IMR-90 (cell line): Measurements from ENCODE around the gene APPBP2. TPM values are rescaled to one million over a fixed set of nuclear protein-coding genes. Genes with fewer than 3 reads are reported as not detected.

Source experiments
- ATAC-seq: fragments of 200-7000 bp; cut with Tn5 transposase; 2 replicates; pipeline ENCODE4 v1.9.1; 2020; ENCODE audit warnings: low read depth, mild to moderate bottlenecking, moderate library complexity
- BruUV-seq: library from RNA; stranded (reverse); fragments of 400-500 nt; replicated peaks from 2 replicates; lab custom pipeline; 2021; lab: Mats Ljungman, UMichigan
- CTCF ChIA-PET: fragments of 300-600 bp; formaldehyde crosslinking; extraction: SDS; loops from one replicate; lab custom pipeline; 2021; ENCODE audit warnings: antibody characterized with exemption; lab: Yijun Ruan, JAX
- POLR2A ChIA-PET: fragments of 300-600 bp; sonication (Branson Sonifier 250); formaldehyde crosslinking; loops from one replicate; lab custom pipeline; 2022; ENCODE audit warnings: antibody characterized with exemption; ENCODE audit not compliant: unreplicated experiment; lab: Charles Lee
- DNase-seq: peaks from one replicate; pipeline ENCODE4 v3.0.0; 2013
- H2AFZ ChIP-seq: replicated peaks from 2 replicates; pipeline ENCODE3; 2013; ENCODE audit warnings: low read length, mild to moderate bottlenecking; ENCODE audit not compliant: poor library complexity
- H2AK5ac ChIP-seq: 2 replicates; pipeline ENCODE4 v1.6.1; 2013; ENCODE audit warnings: low read depth, low read length, inconsistent platforms
- H2AK9ac ChIP-seq: replicated peaks from 2 replicates; pipeline ENCODE3; 2013; ENCODE audit warnings: mild to moderate bottlenecking, low read depth, low read length, moderate library complexity; ENCODE audit not compliant: poor library complexity
- H2BK120ac ChIP-seq: 2 replicates; pipeline ENCODE4 v1.6.1; 2013; ENCODE audit warnings: low read depth, low read length, inconsistent platforms
- H2BK15ac ChIP-seq: 3 replicates; pipeline ENCODE4 v1.6.1; 2013; ENCODE audit warnings: low read depth, low read length, inconsistent platforms
- H2BK20ac ChIP-seq: 2 replicates; pipeline ENCODE4 v1.6.1; 2013; ENCODE audit warnings: low read depth, mild to moderate bottlenecking, inconsistent platforms, low read length, moderate library complexity
- H2BK5ac ChIP-seq: 2 replicates; pipeline ENCODE4 v1.6.1; 2013; ENCODE audit warnings: mild to moderate bottlenecking, low read depth, low read length, inconsistent platforms; ENCODE audit not compliant: poor library complexity, severe bottlenecking
- H3K14ac ChIP-seq: replicated peaks from 2 replicates; pipeline ENCODE4 v1.6.1; 2013; ENCODE audit warnings: low read depth, low read length, inconsistent platforms
- H3K18ac ChIP-seq: 2 replicates; pipeline ENCODE4 v1.6.1; 2013; ENCODE audit warnings: low read depth, low read length, control low read depth
- H3K23ac ChIP-seq: 2 replicates; pipeline ENCODE4 v1.6.1; 2013; ENCODE audit warnings: low read depth, low read length, inconsistent platforms
- H3K27ac ChIP-seq: 2 replicates; pipeline ENCODE4 v1.5.1; 2013; ENCODE audit warnings: mild to moderate bottlenecking, control low read depth, low read length; ENCODE audit not compliant: insufficient read depth
- H3K27me3 ChIP-seq: 2 replicates; pipeline ENCODE4 v1.6.1; 2013; ENCODE audit warnings: low read length; ENCODE audit not compliant: control insufficient read depth, insufficient read depth
- H3K36me3 ChIP-seq: 2 replicates; pipeline ENCODE4 v1.6.1; 2013; ENCODE audit warnings: low read length, mixed read lengths; ENCODE audit not compliant: control insufficient read depth, insufficient read depth
- H3K4ac ChIP-seq: 2 replicates; pipeline ENCODE4 v1.6.1; 2013; ENCODE audit warnings: low read depth, low read length, inconsistent platforms
- H3K4me1 ChIP-seq: 2 replicates; pipeline ENCODE4 v1.6.1; 2013; ENCODE audit warnings: low read length, mixed read lengths; ENCODE audit not compliant: control insufficient read depth, insufficient read depth
- H3K4me2 ChIP-seq: 2 replicates; pipeline ENCODE4 v1.6.1; 2013; ENCODE audit warnings: low read depth, mild to moderate bottlenecking, control low read depth, low read length, moderate library complexity
- H3K4me3 ChIP-seq: 2 replicates; pipeline ENCODE4 v1.5.1; 2013; ENCODE audit warnings: low read depth, mild to moderate bottlenecking, control low read depth, low read length, moderate library complexity; ENCODE audit not compliant: insufficient read depth
- H3K56ac ChIP-seq: 2 replicates; pipeline ENCODE4 v1.6.1; 2013; ENCODE audit warnings: low read length, inconsistent platforms; ENCODE audit not compliant: insufficient read depth; ENCODE audit errors: extremely low read depth
- H3K79me1 ChIP-seq, 2 experiments: 2 replicates each; pipeline ENCODE4 v1.6.1; 2013; ENCODE audit warnings: low read length in 2 of 2, inconsistent platforms in 1 of 2, low read depth in 1 of 2
- H3K9ac ChIP-seq: 2 replicates; pipeline ENCODE4 v1.6.1; 2013; ENCODE audit warnings: low read depth, low read length, control low read depth
- H3K9me1 ChIP-seq: 2 replicates; pipeline ENCODE4 v1.6.1; 2013; ENCODE audit warnings: low read length, inconsistent platforms; ENCODE audit not compliant: insufficient read depth
- H3K9me3 ChIP-seq: 2 replicates; pipeline ENCODE4 v1.6.1; 2013; ENCODE audit warnings: low read length; ENCODE audit not compliant: control insufficient read depth, insufficient read depth
- H4K20me1 ChIP-seq: 2 replicates; pipeline ENCODE4 v1.6.1; 2013; ENCODE audit warnings: low read length, inconsistent platforms; ENCODE audit not compliant: insufficient read depth
- H4K5ac ChIP-seq: 2 replicates; pipeline ENCODE4 v1.6.1; 2013; ENCODE audit warnings: mild to moderate bottlenecking, low read depth, low read length, control low read depth
- H4K8ac ChIP-seq, 2 experiments: 2 replicates each; pipeline ENCODE4 v1.6.1; 2013; ENCODE audit warnings: low read depth in 2 of 2, low read length in 2 of 2, control low read depth in 1 of 2, inconsistent platforms in 1 of 2
- H4K91ac ChIP-seq: 2 replicates; pipeline ENCODE4 v1.6.1; 2013; ENCODE audit warnings: low read depth, low read length, inconsistent platforms; ENCODE audit not compliant: insufficient read depth
- BHLHE40 ChIP-seq: fragments of 150-350 bp; IDR thresholded peaks from 2 replicates; pipeline ENCODE4 v1.6.1; 2016; ENCODE audit warnings: mild to moderate bottlenecking, low read depth, low read length
- CEBPB ChIP-seq: IDR thresholded peaks from 2 replicates; pipeline ENCODE4 v1.6.1; 2012; ENCODE audit warnings: low read depth, low read length, improper control_type of control experiment
- CHD1 ChIP-seq: IDR thresholded peaks from 2 replicates; pipeline ENCODE4 v1.6.1; 2012; ENCODE audit warnings: low read depth, low read length, improper control_type of control experiment
- FOS ChIP-seq: fragments of 150-350 bp; IDR thresholded peaks from 2 replicates; pipeline ENCODE4 v1.6.1; 2016; ENCODE audit warnings: low read depth, low read length
- MAZ ChIP-seq: IDR thresholded peaks from 2 replicates; pipeline ENCODE4 v1.6.1; 2012; ENCODE audit warnings: low read depth, mild to moderate bottlenecking, low read length, improper control_type of control experiment, moderate library complexity, borderline replicate concordance
- MXI1 ChIP-seq: IDR thresholded peaks from 2 replicates; pipeline ENCODE4 v1.6.1; 2012; ENCODE audit warnings: low read depth, mild to moderate bottlenecking, low read length, moderate library complexity, borderline replicate concordance
- NFE2L2 ChIP-seq: fragments of 150-350 bp; IDR thresholded peaks from 2 replicates; pipeline ENCODE4 v1.6.1; 2016; ENCODE audit warnings: low read depth, mild to moderate bottlenecking, low read length
- POLR2A ChIP-seq: IDR thresholded peaks from 2 replicates; pipeline ENCODE4 v1.6.1; 2012; ENCODE audit warnings: mild to moderate bottlenecking, low read depth, low read length
- RAD21 ChIP-seq: IDR thresholded peaks from 2 replicates; pipeline ENCODE4 v1.6.1; 2012; ENCODE audit warnings: low read length, improper control_type of control experiment
- RCOR1 ChIP-seq: IDR thresholded peaks from 2 replicates; pipeline ENCODE4 v1.6.1; 2012; ENCODE audit warnings: mild to moderate bottlenecking, low read length, improper control_type of control experiment; ENCODE audit not compliant: insufficient replicate concordance
- RFX5 ChIP-seq: IDR thresholded peaks from 2 replicates; pipeline ENCODE4 v1.8.0; 2012; ENCODE audit warnings: low read depth, mild to moderate bottlenecking, low read length, moderate library complexity
- SMC3 ChIP-seq: fragments of 150-350 bp; IDR thresholded peaks from 2 replicates; pipeline ENCODE4 v1.6.1; 2016; ENCODE audit warnings: low read depth, mild to moderate bottlenecking, antibody characterized with exemption, low read length, moderate library complexity
- WGBS, 2 experiments: methylation state at CpG; one replicate each; pipeline versions ENCODE4 v1.1.5 to v1.1.7; 2013; ENCODE audit warnings: missing lambda C conversion rate in 2 of 2; ENCODE audit not compliant: insufficient read length in 1 of 2; ENCODE audit errors: extremely low coverage in 2 of 2; 5-methylcytosine and 5-hydroxymethylcytosine counted together
- dilution Hi-C: fragments of 300-500 bp; cut with HindIII; formaldehyde crosslinking; loops from one replicate; pipeline ENCODE4 v1.14.3; 2018; ENCODE audit warnings: low sequenced_read_pairs; ENCODE audit not compliant: unreplicated experiment
- in situ Hi-C: fragments of 300-500 bp; cut with MboI; formaldehyde crosslinking; loops from 3 replicates; pipeline ENCODE4 v1.14.3; 2019; ENCODE audit warnings: low sequenced_read_pairs, inconsistent platforms, mixed read lengths
- intact Hi-C: fragments of 100-400 bp; cut with micrococcal nuclease; formaldehyde crosslinking; loops from 2 replicates; pipeline ENCODE4 v1.10.0; 2022
- polyA plus RNA-seq, 3 experiments: library from polyadenylated mRNA; depleted of rRNA; stranded (reverse); fragments of >200 nt; gene quantifications; 2 replicates each; pipeline ENCODE4 v1.2.3, GENCODE V29; 2012; ENCODE audit warnings: low replicate concordance in 1 of 3
- total RNA-seq: library from RNA; depleted of rRNA; stranded (reverse); fragments of >200 nt; gene quantifications from 2 replicates; pipeline ENCODE4 v1.2.3, GENCODE V29; 2012
- TF ChIP-seq, protein P1 (sequence below): fragments of 150-350 bp; IDR thresholded peaks from 2 replicates; pipeline ENCODE4 v1.6.1; 2017; ENCODE audit warnings: mild to moderate bottlenecking, antibody characterized with exemption, low read length, low read depth
- TF ChIP-seq, protein P2 (sequence below): fragments of 150-350 bp; IDR thresholded peaks from 2 replicates; pipeline ENCODE4 v1.6.1; 2016; ENCODE audit warnings: low read depth, mild to moderate bottlenecking, low read length, moderate library complexity, borderline replicate concordance
- TF ChIP-seq, protein P3 (sequence below): conservative IDR thresholded peaks from 2 replicates; pipeline ENCODE4 v1.5.1; 2012; ENCODE audit warnings: mild to moderate bottlenecking, low read depth, low read length, improper control_type of control experiment

The APPBP2 gene
- total and polyA plus RNA-seq, 2 of the 4 experiments (the other 2 are of a cell fraction): 12.3 to 93.9 TPM

DNA sequence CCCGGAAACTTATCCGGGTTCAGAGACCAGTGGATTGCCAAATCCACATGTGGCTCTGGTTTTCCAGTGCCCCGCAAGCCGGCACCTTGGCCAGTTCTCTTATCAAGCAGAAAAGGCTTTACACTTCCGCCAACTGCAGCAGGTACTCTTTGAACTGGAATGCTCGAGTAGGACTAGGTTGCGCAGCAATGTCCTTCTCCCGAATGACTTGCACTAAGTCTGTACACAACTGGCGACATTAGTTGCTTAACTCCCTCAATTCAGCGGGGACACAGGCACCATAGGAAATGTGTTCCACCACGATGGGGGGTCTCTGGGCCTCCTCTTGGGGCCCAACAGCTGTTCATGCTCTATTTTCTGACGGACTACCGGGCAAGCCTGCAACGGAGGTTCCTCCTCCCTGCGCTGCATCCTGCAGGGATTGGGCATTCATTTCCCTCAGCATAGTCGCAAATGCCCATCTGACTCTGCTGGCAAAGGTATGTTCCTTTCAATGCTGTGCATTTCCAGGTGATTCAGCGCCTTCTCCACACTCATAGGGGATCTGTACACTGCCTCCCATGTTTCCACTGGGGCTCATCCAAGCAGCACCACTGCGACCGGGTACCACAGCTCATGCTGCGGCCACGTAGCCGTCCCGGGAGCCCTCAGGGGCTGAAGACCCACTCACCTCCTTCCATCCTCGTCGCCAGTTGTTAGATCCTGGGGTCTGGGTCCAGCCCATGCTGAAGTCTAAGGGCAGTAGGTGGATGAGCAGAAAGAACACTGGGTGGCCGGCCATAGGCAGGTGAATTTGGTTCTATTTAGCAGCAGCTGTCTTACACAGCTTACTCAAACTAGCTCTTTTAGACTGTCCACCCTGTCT lies 34.2 kb upstream of the APPBP2 start:
- Histone ChIP-seq H2AK9ac (no peak overlapping the region), H2AK5ac (no peak overlapping the region), H4K8ac (no peak overlapping the region), H4K20me1 (no peaks in the 10 kb centered on the region), H3K9ac (no peak overlapping the region), H3K27ac (no peak overlapping the region), H2BK20ac (no peak overlapping the region), H3K36me3 (no peaks in the 10 kb centered on the region), H3K4me3 (no peak overlapping the region), H4K91ac (no peak overlapping the region), H3K79me1 (no peaks in the 10 kb centered on the region), H3K9me1 (0 out of 2 replicates have a peak, but pooled peaks cover 4% of the 10 kb centered on the region), H2BK5ac (no peak overlapping the region), H3K27me3 (no peaks in the 10 kb centered on the region), H3K4me1 (no peaks in the 10 kb centered on the region), H2BK15ac (no peak overlapping the region), H3K4ac (no peak overlapping the region), H3K9me3 (no peaks in the 10 kb centered on the region), H3K18ac (no peak overlapping the region), H3K4me2 (no peak overlapping the region), H4K5ac (no peak overlapping the region), H3K56ac (no peak overlapping the region), H3K23ac (no peak overlapping the region), H2BK120ac (no peak overlapping the region), H2AFZ (no peak overlapping the region), H3K14ac (no peak overlapping the region)
- in situ Hi-C loops: no loop called here
- ChIA-PET CTCF (no interaction called here), POLR2A (no interaction called here)
- no peak for DNase-seq
- dilution Hi-C loops: no loop called here
- intact Hi-C loops: no loop called here
- BruUV-seq: no TSS peak
- 82% methylated on average over 15 of the region's 26 CpGs; no CpG with 5 or more reads in 1 of the 2 experiments for WGBS, 2 experiments
- no peak for ATAC-seq
- TF ChIP-seq CEBPB (no peak), RAD21 (no peak), BHLHE40 (no peak), RCOR1 (no peak), MXI1 (no peak), MAZ (no peak), NFE2L2 (no peak), FOS (no peak), CHD1 (no peak), POLR2A (no peak), RFX5 (no peak), SMC3 (no peak)
- TF ChIP-seq, protein P1, sequence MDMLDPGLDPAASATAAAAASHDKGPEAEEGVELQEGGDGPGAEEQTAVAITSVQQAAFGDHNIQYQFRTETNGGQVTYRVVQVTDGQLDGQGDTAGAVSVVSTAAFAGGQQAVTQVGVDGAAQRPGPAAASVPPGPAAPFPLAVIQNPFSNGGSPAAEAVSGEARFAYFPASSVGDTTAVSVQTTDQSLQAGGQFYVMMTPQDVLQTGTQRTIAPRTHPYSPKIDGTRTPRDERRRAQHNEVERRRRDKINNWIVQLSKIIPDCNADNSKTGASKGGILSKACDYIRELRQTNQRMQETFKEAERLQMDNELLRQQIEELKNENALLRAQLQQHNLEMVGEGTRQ: no peak
- TF ChIP-seq, protein P2, sequence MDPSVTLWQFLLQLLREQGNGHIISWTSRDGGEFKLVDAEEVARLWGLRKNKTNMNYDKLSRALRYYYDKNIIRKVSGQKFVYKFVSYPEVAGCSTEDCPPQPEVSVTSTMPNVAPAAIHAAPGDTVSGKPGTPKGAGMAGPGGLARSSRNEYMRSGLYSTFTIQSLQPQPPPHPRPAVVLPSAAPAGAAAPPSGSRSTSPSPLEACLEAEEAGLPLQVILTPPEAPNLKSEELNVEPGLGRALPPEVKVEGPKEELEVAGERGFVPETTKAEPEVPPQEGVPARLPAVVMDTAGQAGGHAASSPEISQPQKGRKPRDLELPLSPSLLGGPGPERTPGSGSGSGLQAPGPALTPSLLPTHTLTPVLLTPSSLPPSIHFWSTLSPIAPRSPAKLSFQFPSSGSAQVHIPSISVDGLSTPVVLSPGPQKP: no peak
- TF ChIP-seq, protein P3, sequence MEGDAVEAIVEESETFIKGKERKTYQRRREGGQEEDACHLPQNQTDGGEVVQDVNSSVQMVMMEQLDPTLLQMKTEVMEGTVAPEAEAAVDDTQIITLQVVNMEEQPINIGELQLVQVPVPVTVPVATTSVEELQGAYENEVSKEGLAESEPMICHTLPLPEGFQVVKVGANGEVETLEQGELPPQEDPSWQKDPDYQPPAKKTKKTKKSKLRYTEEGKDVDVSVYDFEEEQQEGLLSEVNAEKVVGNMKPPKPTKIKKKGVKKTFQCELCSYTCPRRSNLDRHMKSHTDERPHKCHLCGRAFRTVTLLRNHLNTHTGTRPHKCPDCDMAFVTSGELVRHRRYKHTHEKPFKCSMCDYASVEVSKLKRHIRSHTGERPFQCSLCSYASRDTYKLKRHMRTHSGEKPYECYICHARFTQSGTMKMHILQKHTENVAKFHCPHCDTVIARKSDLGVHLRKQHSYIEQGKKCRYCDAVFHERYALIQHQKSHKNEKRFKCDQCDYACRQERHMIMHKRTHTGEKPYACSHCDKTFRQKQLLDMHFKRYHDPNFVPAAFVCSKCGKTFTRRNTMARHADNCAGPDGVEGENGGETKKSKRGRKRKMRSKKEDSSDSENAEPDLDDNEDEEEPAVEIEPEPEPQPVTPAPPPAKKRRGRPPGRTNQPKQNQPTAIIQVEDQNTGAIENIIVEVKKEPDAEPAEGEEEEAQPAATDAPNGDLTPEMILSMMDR: no peak
